Epidermal melanocyte (primary cell): Measurements from ENCODE around the gene SLC10A7.

Experiments
- DNase-seq: peaks from one replicate; pipeline ENCODE4 v3.0.0; 2011; ENCODE audit warnings: low spot score; ENCODE audit not compliant: insufficient read length

The SLC10A7 gene

DNA sequence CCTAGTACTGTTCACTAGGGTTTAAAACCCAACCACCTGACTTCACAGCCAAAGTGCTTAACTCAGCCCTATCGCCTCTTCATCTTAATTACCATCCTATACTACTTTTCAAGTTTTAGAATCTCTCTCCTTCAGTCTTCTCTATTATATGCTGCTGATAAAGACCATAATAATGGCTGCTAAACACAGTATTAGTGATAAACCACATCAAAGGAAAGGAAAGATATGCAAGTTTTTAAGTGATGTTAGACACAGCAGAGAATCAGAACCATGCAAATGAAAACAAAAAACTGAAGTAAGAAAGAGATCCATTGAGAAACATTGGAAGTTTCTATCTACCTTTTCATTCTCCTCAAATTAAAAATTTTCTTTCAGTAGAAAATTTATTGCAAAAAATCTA lies 206.6 kb downstream of the SLC10A7 start:
- DNase-seq = no peak

DNA sequence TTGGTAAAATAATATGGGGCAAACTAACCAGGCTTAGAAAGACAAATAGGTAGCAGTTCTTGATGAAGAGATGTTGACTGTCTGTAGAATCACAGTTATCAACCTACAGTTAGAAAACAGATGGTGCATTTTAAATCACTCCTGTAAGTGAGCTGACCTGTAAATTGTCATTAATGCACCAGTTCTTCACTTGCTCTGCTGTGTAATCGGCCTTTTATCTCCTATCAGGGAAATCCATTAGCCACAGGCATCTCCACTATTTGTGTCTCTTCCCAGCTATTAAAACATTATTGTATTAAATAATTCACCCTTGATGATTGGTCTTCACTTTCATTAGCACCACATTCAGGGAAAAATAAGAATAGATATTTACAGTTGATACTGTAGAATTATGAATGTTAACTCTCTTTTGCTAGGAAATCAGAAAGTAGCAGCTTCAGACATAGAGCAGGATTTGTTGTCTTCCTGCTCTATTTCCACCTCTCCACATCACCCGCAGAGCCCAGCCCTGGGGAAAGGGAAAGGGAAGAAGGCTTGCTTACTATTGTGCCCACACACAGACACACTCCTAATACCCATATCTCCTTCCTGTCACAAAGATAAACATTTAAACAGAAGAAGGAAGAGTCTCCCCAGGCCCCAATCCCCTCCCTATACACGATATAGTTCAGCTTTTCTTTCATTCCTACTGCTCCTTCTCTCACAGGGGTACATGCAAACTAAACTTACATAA lies 210.3 kb downstream of the SLC10A7 start:
- no peak for DNase-seq

DNA sequence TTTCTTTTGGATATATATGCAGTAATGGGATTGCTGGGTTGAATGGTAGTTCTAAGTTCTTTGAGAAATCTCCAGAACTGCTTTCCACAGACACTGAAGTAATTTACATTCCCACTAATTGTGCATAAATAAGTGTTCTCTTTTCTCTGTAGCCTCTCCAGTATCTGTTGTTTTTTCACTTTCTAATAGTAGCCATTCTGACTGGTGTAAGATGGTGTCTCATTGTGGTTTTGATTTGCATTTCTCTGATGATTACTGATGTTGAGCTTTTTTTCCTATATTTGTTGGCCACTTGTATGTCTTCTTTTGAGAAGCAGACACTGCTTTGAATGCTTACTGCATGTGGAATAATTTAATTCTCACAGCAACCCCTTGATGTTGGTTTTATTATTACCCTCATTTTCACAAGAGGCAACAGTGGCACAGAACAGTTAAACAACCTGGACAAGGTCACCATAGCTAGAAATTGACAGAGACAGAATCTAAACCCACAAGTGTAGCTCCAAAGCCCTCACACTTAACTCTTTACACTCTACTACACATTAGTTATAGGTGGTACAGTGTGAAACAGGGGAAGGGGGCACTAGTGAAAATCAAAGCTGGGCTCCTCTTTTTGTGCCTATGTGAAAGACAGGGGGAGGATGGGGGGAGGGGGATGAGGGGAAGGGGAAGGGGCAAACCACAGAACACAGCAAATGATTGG lies 211.3 kb downstream of the SLC10A7 start:
- no peak for DNase-seq

DNA sequence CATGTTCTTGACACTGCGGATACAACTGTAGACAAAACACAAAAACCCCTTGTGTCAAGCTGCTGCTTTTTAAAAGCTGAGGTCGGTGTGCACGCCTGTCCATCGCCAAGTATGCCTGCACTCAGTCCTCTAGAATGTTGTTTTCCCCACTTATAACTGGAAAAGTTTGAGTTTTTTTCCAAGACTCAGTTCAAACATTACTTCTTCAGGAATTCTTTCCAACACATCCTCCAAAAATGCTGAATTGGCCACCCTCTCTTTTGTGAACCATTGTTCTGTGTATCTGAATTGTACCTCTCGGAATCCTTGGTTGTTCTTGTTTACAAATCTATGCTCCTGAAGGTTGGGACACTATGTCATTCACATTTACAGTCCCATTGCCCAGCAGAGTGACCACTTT lies 212.8 kb downstream of the SLC10A7 start:
- no peak for DNase-seq

DNA sequence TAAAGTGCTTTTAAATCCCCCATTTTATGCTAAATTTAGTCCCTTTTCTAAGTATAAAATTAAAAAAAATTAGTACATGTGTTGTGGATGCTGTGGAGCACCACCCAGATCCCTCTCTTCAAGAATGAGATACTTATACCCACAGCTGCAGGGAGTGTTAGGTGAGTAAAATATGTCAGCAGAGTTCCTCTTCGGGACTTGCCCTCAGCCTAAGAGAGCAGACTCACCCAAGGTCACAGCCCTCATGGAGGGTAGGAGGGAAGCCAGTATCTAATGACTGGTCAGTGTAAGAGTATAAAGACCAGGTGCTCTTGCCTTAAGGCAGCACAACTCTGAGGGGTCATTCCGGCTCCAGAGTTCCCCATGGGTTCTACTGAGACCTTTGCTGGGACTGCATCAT lies 218.9 kb downstream of the SLC10A7 start:
- DNase-seq = no peak

DNA sequence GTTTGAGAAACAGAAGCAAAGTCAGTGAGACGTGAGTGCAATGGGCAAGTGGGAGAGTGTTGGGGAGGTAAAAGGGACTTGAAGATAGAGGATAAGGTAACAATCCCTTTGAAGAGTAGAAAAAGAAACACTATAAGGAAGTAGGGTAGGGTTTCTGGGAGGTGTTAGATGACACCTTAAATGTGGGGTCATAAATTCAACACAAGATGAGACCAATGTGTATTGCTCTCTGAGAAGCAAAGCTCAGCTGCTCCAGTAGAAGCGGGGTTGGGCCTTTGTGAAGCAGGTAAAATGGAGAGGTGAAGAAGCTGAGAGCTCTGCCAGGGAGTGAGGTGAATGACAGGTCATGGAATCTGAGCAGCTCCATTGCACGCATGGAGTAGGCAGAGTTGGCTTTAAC lies 222.1 kb downstream of the SLC10A7 start:
- DNase-seq = no peak

DNA sequence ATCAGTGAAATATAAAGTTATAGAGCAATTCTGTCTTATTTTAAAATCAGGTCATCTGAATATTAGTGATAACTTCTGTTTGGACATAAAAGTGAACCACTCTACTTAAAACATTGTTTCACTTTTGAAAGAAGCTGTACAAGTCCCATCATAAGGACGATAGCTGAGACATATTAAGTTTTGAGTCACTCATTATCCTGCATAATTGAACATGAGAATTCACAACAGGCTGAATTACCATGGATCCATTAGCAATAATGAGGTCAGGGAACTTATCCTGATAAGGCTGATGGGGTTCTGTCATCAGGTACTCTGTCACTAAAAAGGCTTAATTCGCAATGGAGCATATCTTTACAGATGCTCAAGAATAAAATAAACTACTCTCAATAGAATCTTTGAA lies 227.0 kb downstream of the SLC10A7 start:
- DNase-seq = no peak

GRCh38 chr4:146292508-146292907 lies 229.2 kb downstream of the SLC10A7 start:
- DNase-seq = no peak

GRCh38 chr4:146291313-146291712 lies 230.4 kb downstream of the SLC10A7 start:
- DNase-seq = no peak

DNA sequence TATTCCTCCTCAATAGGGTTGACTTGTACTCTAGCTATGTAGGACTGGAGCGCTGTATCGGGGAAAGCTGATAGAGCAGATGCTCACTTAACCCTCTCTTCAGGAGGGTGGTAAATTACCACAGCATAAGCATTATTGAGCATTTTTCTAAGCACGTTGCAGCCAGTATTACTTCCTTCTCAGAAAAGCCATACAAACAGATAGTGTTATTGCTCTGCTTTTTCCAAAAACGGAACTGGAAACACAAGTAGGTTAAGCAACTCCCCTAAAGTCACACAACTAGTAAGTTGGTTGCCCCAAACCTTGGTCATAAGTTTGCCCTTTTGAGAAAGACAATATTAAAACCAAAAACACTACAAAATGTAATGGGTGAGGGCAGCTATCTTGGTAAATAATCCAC lies 233.5 kb downstream of the SLC10A7 start:
- DNase-seq = no peak

GRCh38 chr4:146285037-146285436 lies 236.7 kb downstream of the SLC10A7 start:
- no peak for DNase-seq

- no peak for DNase-seq
These were observed 237.7 kb downstream of the SLC10A7 start for GRCh38 chr4:146283758-146284651.

DNA sequence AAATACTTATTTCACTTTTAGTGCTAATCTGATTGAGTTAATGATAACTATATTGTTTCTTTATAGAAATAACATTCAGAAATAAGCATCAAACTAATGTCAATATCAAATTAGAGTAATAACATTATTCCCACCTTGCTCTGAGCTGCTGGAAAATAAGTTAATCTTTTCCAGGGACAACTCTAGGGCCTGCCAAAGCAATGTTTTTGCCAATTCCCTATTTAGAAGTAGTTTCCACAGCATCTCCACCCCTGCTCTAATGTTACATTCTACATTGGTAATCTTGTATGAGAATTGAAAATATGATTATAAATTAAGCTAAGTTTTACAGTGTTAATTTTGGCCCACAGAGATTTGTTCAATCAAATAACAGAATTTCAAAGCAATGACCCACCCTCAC lies 239.1 kb downstream of the SLC10A7 start:
- no peak for DNase-seq

GRCh38 chr4:146278986-146279385 lies 242.8 kb downstream of the SLC10A7 start:
- no peak for DNase-seq

DNA sequence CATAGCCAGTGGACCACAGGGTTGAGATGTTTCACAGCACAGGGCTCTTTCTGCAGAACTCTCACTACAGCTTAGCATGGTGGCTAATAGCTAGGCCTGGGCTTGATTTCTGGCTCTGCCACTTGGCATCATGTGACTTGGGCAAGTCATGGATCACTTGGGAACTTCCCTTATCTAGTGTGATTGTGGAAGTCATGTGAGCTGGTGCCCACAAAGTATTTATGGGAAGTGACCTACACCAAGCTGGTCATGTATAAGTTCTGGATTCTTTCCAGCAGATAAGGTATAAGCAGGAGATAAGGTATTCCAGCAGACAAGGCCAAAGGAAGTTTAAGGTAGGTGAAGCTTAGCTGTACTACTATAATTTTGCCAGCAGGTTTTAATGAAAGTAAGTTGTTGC lies 246.4 kb downstream of the SLC10A7 start:
- DNase-seq = no peak

- no peak for DNase-seq
These were observed 247.0 kb downstream of the SLC10A7 start for GRCh38 chr4:146274774-146275173.

GRCh38 chr4:146273204-146273901 lies 248.4 kb downstream of the SLC10A7 start:
- DNase-seq = no peak

DNA sequence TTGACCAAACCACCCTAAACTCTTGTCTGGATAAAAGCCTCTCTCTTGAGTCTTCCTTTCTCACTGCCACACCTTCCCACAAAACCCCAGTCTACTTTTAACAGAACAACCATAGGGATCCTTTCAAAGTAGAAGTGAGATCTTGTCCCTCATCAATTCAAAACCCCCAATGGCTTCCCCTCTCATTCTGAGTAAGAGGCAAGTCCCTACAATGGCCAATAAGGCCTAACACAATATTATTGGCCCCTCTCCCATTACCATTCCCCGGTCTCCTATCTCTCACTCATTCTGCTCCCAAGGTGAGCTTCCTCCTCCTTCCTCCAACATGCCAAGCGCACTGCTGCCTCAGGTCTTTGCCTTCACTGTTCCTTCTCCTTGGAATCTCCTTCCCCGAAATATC lies 250.3 kb downstream of the SLC10A7 start:
- no peak for DNase-seq

DNA sequence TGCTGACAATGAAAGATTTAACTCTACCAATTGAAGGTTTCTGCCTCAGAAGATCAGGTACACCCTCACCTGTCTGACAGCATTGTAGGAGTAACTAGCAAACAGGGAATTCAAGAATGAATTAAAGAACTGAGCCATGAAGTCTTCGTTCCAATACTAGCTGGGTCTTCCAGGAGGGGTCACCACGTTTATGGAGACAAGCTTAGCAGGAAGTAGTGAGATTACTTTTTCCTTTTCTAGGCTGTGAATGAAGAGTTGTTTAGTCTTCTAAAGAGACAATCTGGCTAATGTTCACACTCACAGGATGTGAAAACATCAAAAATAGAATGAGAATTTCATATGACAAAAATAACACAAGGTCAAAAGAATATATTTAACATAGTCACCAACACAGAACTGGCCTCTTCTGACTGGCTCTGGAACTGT lies 252.5 kb downstream of the SLC10A7 start:
- DNase-seq = no peak

- DNase-seq = no peak
These were observed 253.9 kb downstream of the SLC10A7 start for GRCh38 chr4:146267826-146268225.

GRCh38 chr4:146265950-146266490 lies 255.7 kb downstream of the SLC10A7 start:
- DNase-seq = no peak
